Neural progenitor cell (in vitro differentiated cells): ENCODE data around the gene OMP. TPM values are rescaled to one million over a fixed set of nuclear protein-coding genes. Genes with fewer than 3 reads are reported as not detected.

Source experiments
- DNase-seq: peaks from one replicate; pipeline ENCODE4 v3.0.0-alpha.2; 2016; ENCODE audit warnings: low spot score
- H2AFZ ChIP-seq: fragments of 200-600 bp; sonication (generic); replicated peaks from 2 replicates; pipeline ENCODE4 v1.6.1; 2016; ENCODE audit warnings: antibody characterized with exemption
- H3F3A ChIP-seq: fragments of 200-600 bp; sonication (generic); 2 replicates; pipeline ENCODE4 v1.6.1; 2016; ENCODE audit warnings: antibody characterized with exemption, low read depth
- H3K27ac ChIP-seq: fragments of 200-600 bp; sonication (generic); 2 replicates; pipeline ENCODE4 v1.5.1; 2016; ENCODE audit warnings: mild to moderate bottlenecking
- H3K27me3 ChIP-seq: fragments of 200-600 bp; sonication (generic); 2 replicates; pipeline ENCODE4 v1.6.1; 2016; ENCODE audit warnings: mild to moderate bottlenecking, moderate library complexity
- H3K36me3 ChIP-seq: fragments of 200-600 bp; sonication (generic); 2 replicates; pipeline ENCODE4 v1.5.1; 2016
- H3K4me1 ChIP-seq: fragments of 200-600 bp; sonication (generic); 2 replicates; pipeline ENCODE4 v1.6.1; 2016; ENCODE audit warnings: mixed run types
- H3K4me2 ChIP-seq: fragments of 200-600 bp; sonication (generic); 2 replicates; pipeline ENCODE4 v1.6.1; 2016
- H3K4me3 ChIP-seq: fragments of 200-600 bp; sonication (generic); 2 replicates; pipeline ENCODE4 v1.5.1; 2016
- H3K79me2 ChIP-seq: fragments of 200-600 bp; sonication (generic); 2 replicates; pipeline ENCODE4 v1.6.1; 2016; ENCODE audit warnings: low read depth
- H3K9ac ChIP-seq: fragments of 200-600 bp; sonication (generic); 2 replicates; pipeline ENCODE4 v1.6.1; 2016
- H3K9me3 ChIP-seq: fragments of 200-600 bp; sonication (generic); 2 replicates; pipeline ENCODE4 v1.5.1; 2016; ENCODE audit warnings: low read depth
- H4K20me1 ChIP-seq: fragments of 200-600 bp; sonication (generic); 2 replicates; pipeline ENCODE4 v1.6.1; 2016; ENCODE audit warnings: low read depth
- H3K27ac Mint-ChIP-seq: 3 replicates; pipeline ENCODE4 v1.8.0; 2021; ENCODE audit warnings: mixed read lengths
- H3K27me3 Mint-ChIP-seq: 2 replicates; pipeline ENCODE4 v1.8.0; 2022; ENCODE audit warnings: low read depth, mild to moderate bottlenecking, inconsistent platforms, moderate library complexity, mixed read lengths; ENCODE audit not compliant: insufficient read depth
- H3K36me3 Mint-ChIP-seq: 3 replicates; pipeline ENCODE4 v1.8.0; 2021; ENCODE audit warnings: mixed read lengths
- H3K4me1 Mint-ChIP-seq: 3 replicates; pipeline ENCODE4 v1.8.0; 2021; ENCODE audit warnings: mixed read lengths
- H3K4me3 Mint-ChIP-seq: 3 replicates; pipeline ENCODE4 v1.8.0; 2021; ENCODE audit warnings: mild to moderate bottlenecking, moderate library complexity, mixed read lengths
- H3K9me3 Mint-ChIP-seq: 3 replicates; pipeline ENCODE4 v1.8.0; 2020; ENCODE audit warnings: mixed read lengths
- CTCF ChIP-seq: fragments of 200-600 bp; sonication (generic); IDR thresholded peaks from 2 replicates; pipeline ENCODE4 v1.5.1; 2017; ENCODE audit warnings: antibody characterized with exemption, mild to moderate bottlenecking
- EZH2 ChIP-seq: fragments of 200-600 bp; sonication (generic); IDR thresholded peaks from 2 replicates; pipeline ENCODE4 v1.6.1; 2017; ENCODE audit warnings: antibody characterized with exemption, mild to moderate bottlenecking, moderate library complexity
- EZH2phosphoT487 ChIP-seq: fragments of 200-600 bp; sonication (generic); IDR thresholded peaks from 2 replicates; pipeline ENCODE4 v1.6.1; 2017; ENCODE audit warnings: antibody characterized with exemption
- total RNA-seq: library from RNA; depleted of rRNA; stranded (reverse); fragments of >200 nt; gene quantifications from 2 replicates; pipeline ENCODE4 v1.2.3, GENCODE V29; 2015; ENCODE audit warnings: low replicate concordance

The OMP gene
- total RNA-seq, 1 donor from 2014 or later = not detected

GRCh38 chr11:77126861-77127234, 24.2 kb downstream of the OMP start:
- H3K9ac ChIP-seq = no peak overlapping the region
- H3K27me3 Mint-ChIP-seq = peaks cover 10% of the 10 kb centered on the region

GRCh38 chr11:77127235-77127911, 24.7 kb downstream of the OMP start:
- Mint-ChIP-seq H3K27ac (peak overlapping the region; percentile 94), H3K36me3 (no peaks in the 10 kb centered on the region), H3K9me3 (no peaks in the 10 kb centered on the region), H3K4me3 (peak overlapping the region; percentile 77), H3K27me3 (peaks cover 7% of the 10 kb centered on the region), H3K4me1 (peaks cover 31% of the 10 kb centered on the region)
- no peak overlapping the region for H3K9ac ChIP-seq
- peak overlapping the region; percentile 92 for H3K4me2 ChIP-seq
- H3K79me2 ChIP-seq = no peaks in the 10 kb centered on the region
- no peak overlapping the region for H3K27ac ChIP-seq
- H3K4me1 ChIP-seq = peaks cover 9% of the 10 kb centered on the region
- peak overlapping the region; percentile 95 for H2AFZ ChIP-seq
- peak overlapping the region; percentile 55 for H3K4me3 ChIP-seq
- DNase-seq = peak; percentile 76
- H3K9me3 ChIP-seq = no peaks in the 10 kb centered on the region
- no peaks in the 10 kb centered on the region for H3K27me3 ChIP-seq
- TF ChIP-seq EZH2 (no peak), EZH2phosphoT487 (no peak), CTCF (peak; percentile 100)
- peaks cover 5% of the 10 kb centered on the region for H3F3A ChIP-seq
- no peaks in the 10 kb centered on the region for H4K20me1 ChIP-seq
- no peaks in the 10 kb centered on the region for H3K36me3 ChIP-seq

More at GRCh38 chr11:77126861-77127234, 24.2 kb downstream of the OMP start:
- H4K20me1 ChIP-seq = no peaks in the 10 kb centered on the region
- TF ChIP-seq EZH2 = no peak
- DNase-seq = peak; percentile 47
- H3K36me3 ChIP-seq = no peaks in the 10 kb centered on the region
- peaks cover 9% of the 10 kb centered on the region for H3K4me1 ChIP-seq
- no peak overlapping the region for H3K4me3 Mint-ChIP-seq
- H3K27ac ChIP-seq = no peak overlapping the region
- H3K36me3 Mint-ChIP-seq = no peaks in the 10 kb centered on the region
- peak overlapping the region; percentile 74 for H3K27ac Mint-ChIP-seq
- no peaks in the 10 kb centered on the region for H3K27me3 ChIP-seq
- H2AFZ ChIP-seq = peak overlapping the region; percentile 95
- peaks cover 31% of the 10 kb centered on the region for H3K4me1 Mint-ChIP-seq
- H3K4me2 ChIP-seq = peak overlapping the region; percentile 92
- H3F3A ChIP-seq = peaks cover 5% of the 10 kb centered on the region
- H3K9me3 Mint-ChIP-seq = no peaks in the 10 kb centered on the region
- H3K9me3 ChIP-seq = no peaks in the 10 kb centered on the region
- no peaks in the 10 kb centered on the region for H3K79me2 ChIP-seq
- H3K4me3 ChIP-seq = peak overlapping the region; percentile 55

- Histone ChIP-seq H3F3A (peaks cover 5% of the 10 kb centered on the region), H3K9ac (no peak within 1 kb of the TSS), H2AFZ (peak within 1 kb of the TSS; percentile 95), H3K36me3 (no peaks in the 10 kb centered on the region), H3K4me3 (peak within 1 kb of the TSS; percentile 55), H3K4me2 (peak within 1 kb of the TSS; percentile 92), H3K9me3 (no peaks in the 10 kb centered on the region), H3K27me3 (no peaks in the 10 kb centered on the region), H3K4me1 (peaks cover 9% of the 10 kb centered on the region), H3K27ac (no peak within 1 kb of the TSS), H3K79me2 (no peaks in the 10 kb centered on the region), H4K20me1 (no peaks in the 10 kb centered on the region)
- no peak for TF ChIP-seq CTCF
- no peak for TF ChIP-seq EZH2phosphoT487
- no peak for TF ChIP-seq EZH2
- H3K4me3 Mint-ChIP-seq = peak within 1 kb of the TSS; percentile 77
- H3K27me3 Mint-ChIP-seq = peaks cover 7% of the 10 kb centered on the region
- no peaks in the 10 kb centered on the region for H3K36me3 Mint-ChIP-seq
- no peaks in the 10 kb centered on the region for H3K9me3 Mint-ChIP-seq
- peak; percentile 77 for DNase-seq
- H3K27ac Mint-ChIP-seq = peak within 1 kb of the TSS; percentile 94
- H3K4me1 Mint-ChIP-seq = peaks cover 31% of the 10 kb centered on the region
These were observed 25.5 kb downstream of the OMP start, which contains the start of gene MYO7A for GRCh38 chr11:77127920-77128691. TSS of gene MYO7A (plus strand) at chr11:77128246. CDS start at chr11:77130635, 2,389 bp downstream.
